Neural cell (in vitro differentiated cells): ENCODE data around the gene XAGE1A. TPM values are rescaled to one million over a fixed set of nuclear protein-coding genes. Genes with fewer than 3 reads are reported as not detected.
"Not testable (repeated sequence)": the region's sequence is repeated elsewhere in the genome, so short reads cannot be mapped to it uniquely, and the experiment has no call there.

ENCODE experiments used
- H2AFZ ChIP-seq: fragments of 200-600, 300-800 bp; sonication (generic), shearing (Covaris generic); 2 replicates; pipeline ENCODE4 v1.6.0; 2014; ENCODE audit warnings: low read depth, mild to moderate bottlenecking, antibody characterized with exemption, low read length, moderate library complexity
- H3F3A ChIP-seq: fragments of 200-600 bp; shearing (Covaris generic); 2 replicates; pipeline ENCODE4 v1.6.1; 2016; ENCODE audit warnings: mild to moderate bottlenecking, moderate library complexity, mixed read lengths, antibody characterized with exemption, low read length; ENCODE audit not compliant: insufficient read depth, poor library complexity, severe bottlenecking
- H3K27ac ChIP-seq: fragments of 200-600, 300-800 bp; sonication (generic), shearing (Covaris generic); 2 replicates; pipeline ENCODE4 v1.5.1; 2014; ENCODE audit warnings: mild to moderate bottlenecking, low read length, moderate library complexity
- H3K27me3 ChIP-seq: fragments of 300-800, 200-600 bp; sonication (generic), shearing (Covaris generic); 2 replicates; pipeline ENCODE4 v1.6.0; 2014; ENCODE audit warnings: mild to moderate bottlenecking, low read depth, low read length, moderate library complexity; ENCODE audit not compliant: insufficient read depth
- H3K36me3 ChIP-seq: fragments of 300-800, 200-600 bp; sonication (generic), shearing (Covaris generic); 2 replicates; pipeline ENCODE4 v1.5.1; 2014; ENCODE audit warnings: mild to moderate bottlenecking, antibody characterized with exemption, low read length, moderate library complexity; ENCODE audit not compliant: insufficient read depth
- H3K4me2 ChIP-seq: fragments of 300-800, 200-600 bp; sonication (generic), shearing (Covaris generic); 2 replicates; pipeline ENCODE4 v1.6.0; 2014; ENCODE audit warnings: mild to moderate bottlenecking, low read length
- H3K4me3 ChIP-seq: fragments of 300-800, 200-600 bp; sonication (generic), shearing (Covaris generic); 2 replicates; pipeline ENCODE4 v1.5.1; 2014; ENCODE audit warnings: mild to moderate bottlenecking, low read length, moderate library complexity
- H3K79me2 ChIP-seq: fragments of 200-600 bp; shearing (Covaris generic); replicated peaks from 2 replicates; pipeline ENCODE4 v1.6.0; 2014; ENCODE audit warnings: mild to moderate bottlenecking, low read length, moderate library complexity; ENCODE audit not compliant: insufficient read depth
- H3K9ac ChIP-seq: fragments of 300-800, 200-600 bp; sonication (generic), shearing (Covaris generic); 2 replicates; pipeline ENCODE4 v1.6.1; 2016; ENCODE audit warnings: mild to moderate bottlenecking, low read length, mixed read lengths
- H3K9me2 ChIP-seq: fragments of 200-600 bp; shearing (Covaris generic); 2 replicates; pipeline ENCODE4 v1.6.1; 2016; ENCODE audit warnings: mild to moderate bottlenecking, low read length, mixed read lengths; ENCODE audit not compliant: insufficient read depth
- H3K9me3 ChIP-seq: fragments of 200-600, 300-800 bp; sonication (generic), shearing (Covaris generic); 2 replicates; pipeline ENCODE4 v1.6.1; 2016; ENCODE audit warnings: mild to moderate bottlenecking, mixed run types, low read length, moderate library complexity, mixed read lengths
- H4K20me1 ChIP-seq: fragments of 200-600 bp; shearing (Covaris generic); 2 replicates; pipeline ENCODE4 v1.6.1; 2016; ENCODE audit warnings: mild to moderate bottlenecking, mixed run types; ENCODE audit not compliant: insufficient read depth
- polyA minus RNA-seq: library from RNA; depleted of rRNA, polyadenylated mRNA; stranded (reverse); fragments of >200 nt; gene quantifications from 2 replicates; pipeline ENCODE4 v1.2.3, GENCODE V29; 2014
- polyA plus RNA-seq: library from polyadenylated mRNA; depleted of rRNA; stranded (reverse); fragments of >200 nt; gene quantifications from 2 replicates; pipeline ENCODE4 v1.2.3, GENCODE V29; 2014

The XAGE1A gene, protein sequence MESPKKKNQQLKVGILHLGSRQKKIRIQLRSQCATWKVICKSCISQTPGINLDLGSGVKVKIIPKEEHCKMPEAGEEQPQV
- polyA plus RNA-seq (not detected in 2 replicates), polyA minus RNA-seq (not detected in 2 replicates)

DNA sequence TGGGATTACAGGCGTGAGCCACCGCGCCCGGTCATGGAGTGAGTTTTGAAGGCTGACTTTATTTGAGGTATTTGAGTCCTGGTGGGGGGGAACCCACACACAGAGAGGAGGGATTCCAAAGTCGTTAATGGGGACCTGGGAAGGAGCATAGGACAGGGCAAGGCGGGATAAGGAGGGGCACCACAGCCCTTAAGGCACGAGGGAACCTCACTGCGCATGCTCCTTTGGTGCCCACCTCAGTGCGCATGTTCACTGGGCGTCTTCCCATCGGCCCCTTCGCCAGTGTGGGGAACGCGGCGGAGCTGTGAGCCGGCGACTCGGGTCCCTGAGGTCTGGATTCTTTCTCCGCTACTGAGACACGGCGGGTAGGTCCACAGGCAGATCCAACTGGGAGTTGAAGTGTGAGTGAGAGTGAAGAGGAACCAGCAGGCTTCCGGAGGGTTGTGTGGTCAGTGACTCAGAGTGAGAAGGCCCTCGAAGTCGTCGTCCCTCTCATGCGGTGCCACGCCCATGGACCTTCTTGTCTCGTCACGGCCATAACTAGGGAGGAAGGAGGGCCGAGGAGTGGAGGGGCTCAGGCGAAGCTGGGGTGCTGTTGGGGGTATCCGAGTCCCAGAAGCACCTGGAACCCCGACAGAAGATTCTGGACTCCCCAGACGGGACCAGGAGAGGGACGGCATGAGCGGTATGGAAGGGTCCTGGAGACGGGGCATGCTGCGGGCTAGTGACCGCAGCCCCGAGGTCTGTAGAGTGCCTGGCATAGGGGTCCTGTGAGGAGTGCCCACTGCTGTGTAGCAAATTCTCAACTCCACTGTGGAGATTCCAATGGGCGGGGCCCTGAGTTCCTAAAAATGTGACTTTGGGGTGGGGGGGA lies at the start of gene XAGE1A:
Gene XAGE1A (plus strand): TSS at position 264 of the 874 bp plus-strand sequence. CDS start 1,554 bp downstream, outside the sequence.
- H3K36me3 ChIP-seq, H3K27me3 ChIP-seq, H3K9me2 ChIP-seq, H2AFZ ChIP-seq, H3K27ac ChIP-seq, H3K79me2 ChIP-seq, H3F3A ChIP-seq, H3K9ac ChIP-seq, H3K4me3 ChIP-seq, H3K9me3 ChIP-seq, H4K20me1 ChIP-seq, H3K4me2 ChIP-seq: not testable (repeated sequence)

DNA sequence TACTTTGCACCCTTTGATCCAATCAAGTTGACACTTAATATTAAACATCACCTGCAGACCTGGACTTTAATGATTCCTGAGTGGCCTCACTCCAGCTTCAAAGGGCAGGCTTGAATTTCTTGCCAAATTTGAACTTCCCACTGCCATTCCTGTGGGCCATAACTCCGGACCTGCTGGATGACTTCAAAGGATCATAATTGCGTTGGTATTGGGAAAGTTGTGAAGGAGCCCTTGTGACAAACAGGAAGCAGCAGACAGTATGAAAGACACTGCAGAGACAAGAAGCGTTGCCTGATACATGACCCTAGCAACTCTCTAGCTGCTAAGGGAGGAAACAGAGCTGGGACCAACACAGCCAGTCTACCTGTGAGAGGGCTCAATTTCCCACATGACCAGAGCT lies 43.6 kb upstream of the XAGE1A start:
- not testable (repeated sequence) for H3K27me3 ChIP-seq, H2AFZ ChIP-seq, H3K4me3 ChIP-seq, H3K9me3 ChIP-seq, H3F3A ChIP-seq, H3K4me2 ChIP-seq, H3K79me2 ChIP-seq, H3K9ac ChIP-seq, H3K9me2 ChIP-seq, H4K20me1 ChIP-seq, H3K36me3 ChIP-seq, H3K27ac ChIP-seq

DNA sequence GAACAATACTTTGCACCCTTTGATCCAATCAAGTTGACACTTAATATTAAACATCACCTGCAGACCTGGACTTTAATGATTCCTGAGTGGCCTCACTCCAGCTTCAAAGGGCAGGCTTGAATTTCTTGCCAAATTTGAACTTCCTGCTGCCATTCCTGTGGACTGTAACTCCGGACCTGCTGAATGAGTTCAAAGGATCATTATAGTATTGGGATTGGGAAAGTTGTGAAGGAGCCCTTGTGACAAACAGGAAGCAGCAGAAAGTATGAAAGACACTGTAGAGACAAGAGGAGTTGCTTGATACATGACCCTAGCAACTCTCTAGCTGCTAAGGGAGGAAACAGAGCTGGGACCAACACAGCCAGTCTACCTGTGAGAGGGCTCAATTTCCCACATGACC lies 24.3 kb upstream of the XAGE1A start:
- not testable (repeated sequence) for H3F3A ChIP-seq, H3K9ac ChIP-seq, H3K36me3 ChIP-seq, H3K27me3 ChIP-seq, H3K79me2 ChIP-seq, H2AFZ ChIP-seq, H3K9me3 ChIP-seq, H3K4me2 ChIP-seq, H3K27ac ChIP-seq, H3K9me2 ChIP-seq, H3K4me3 ChIP-seq, H4K20me1 ChIP-seq

DNA sequence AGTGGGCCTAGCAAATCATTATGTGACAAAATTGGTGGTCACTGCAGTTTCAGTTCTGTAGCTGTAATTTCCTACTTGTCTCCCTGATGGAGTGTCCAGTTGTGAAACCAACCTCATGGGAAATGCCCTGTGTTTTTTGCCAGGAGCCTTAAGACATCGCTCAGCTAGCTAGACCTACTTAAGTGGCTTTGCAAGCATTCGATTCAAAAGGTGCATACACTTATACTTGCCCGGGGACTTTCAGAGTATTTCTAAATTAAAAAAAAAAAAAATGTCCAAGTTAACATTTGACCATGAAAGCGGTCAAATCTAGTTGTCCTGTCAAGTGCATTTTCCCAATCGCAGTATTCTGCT lies 788 bp downstream of the XAGE1A start:
- not testable (repeated sequence) for H3K9me2 ChIP-seq, H3K79me2 ChIP-seq, H3K4me2 ChIP-seq, H3F3A ChIP-seq, H3K4me3 ChIP-seq, H3K9me3 ChIP-seq, H3K27me3 ChIP-seq, H4K20me1 ChIP-seq, H2AFZ ChIP-seq, H3K9ac ChIP-seq, H3K27ac ChIP-seq, H3K36me3 ChIP-seq

DNA sequence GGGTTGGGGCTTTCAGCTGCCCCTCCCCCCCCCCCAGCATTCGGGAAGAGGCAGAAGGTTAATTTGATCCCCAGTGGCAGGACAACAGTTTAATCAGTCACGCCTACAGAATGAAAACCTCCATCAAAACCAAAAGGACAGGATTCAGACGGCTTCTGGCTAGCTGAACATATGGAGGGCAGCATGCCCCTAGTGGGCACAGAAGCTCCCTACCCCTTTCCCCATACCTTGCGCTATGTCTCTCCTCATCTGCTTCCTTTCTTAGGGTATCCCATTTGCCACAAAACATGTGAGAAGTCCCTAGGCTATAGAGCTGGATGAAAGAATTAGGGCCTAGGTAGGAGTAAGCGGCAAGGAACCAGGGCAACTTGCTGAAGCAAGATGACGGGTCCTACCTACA lies 5.8 kb downstream of the XAGE1A start:
- H3K79me2 ChIP-seq, H3F3A ChIP-seq, H3K4me3 ChIP-seq, H2AFZ ChIP-seq, H3K27me3 ChIP-seq, H3K27ac ChIP-seq, H3K9me3 ChIP-seq, H4K20me1 ChIP-seq, H3K9ac ChIP-seq, H3K36me3 ChIP-seq, H3K9me2 ChIP-seq, H3K4me2 ChIP-seq: not testable (repeated sequence)
